GM18868 (cell line): ENCODE measurements around the gene ACER3.
"Not testable (repeated sequence)": the region's sequence is repeated elsewhere in the genome, so short reads cannot be mapped to it uniquely, and the experiment has no call there.

Experiments used
- ATAC-seq: cut with Tn5 transposase; IDR thresholded peaks from one replicate; pipeline ENCODE4 v1.9.1; 2021; ENCODE audit warnings: mild to moderate bottlenecking, moderate library complexity; ENCODE audit not compliant: unreplicated experiment

The ACER3 gene

GRCh38 chr11:76872959-76873827, 12.5 kb downstream of the ACER3 start:
- ATAC-seq, result no peak

- ATAC-seq, result no peak
These were observed 17.3 kb downstream of the ACER3 start for GRCh38 chr11:76878014-76878413.

GRCh38 chr11:76880314-76880713, 19.6 kb downstream of the ACER3 start:
- ATAC-seq, result no peak

DNA sequence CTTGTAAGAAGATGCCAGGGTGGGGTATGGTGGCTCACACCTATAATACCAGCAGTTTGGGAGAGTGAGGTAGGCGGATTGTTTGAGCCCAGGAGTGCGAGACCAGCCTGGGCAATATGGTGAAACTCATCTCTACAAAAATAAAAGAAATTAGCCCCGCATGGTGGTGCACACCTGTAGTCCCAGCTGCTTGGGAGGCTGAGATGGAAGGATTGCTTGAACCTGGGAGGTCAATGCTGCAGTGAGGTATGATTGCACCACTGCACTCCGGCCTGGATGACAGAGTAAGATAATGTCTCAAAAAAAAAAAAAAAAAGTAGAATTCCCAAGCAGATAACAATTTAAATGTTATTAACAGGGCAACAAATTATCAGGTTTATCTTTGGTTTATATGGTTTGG, 20.2 kb downstream of the ACER3 start:
- ATAC-seq, result no peak

GRCh38 chr11:76885390-76886097, 24.8 kb downstream of the ACER3 start:
- ATAC-seq, result no peak

- ATAC-seq, result no peak
These were observed 28.3 kb downstream of the ACER3 start for GRCh38 chr11:76888989-76889388.

DNA sequence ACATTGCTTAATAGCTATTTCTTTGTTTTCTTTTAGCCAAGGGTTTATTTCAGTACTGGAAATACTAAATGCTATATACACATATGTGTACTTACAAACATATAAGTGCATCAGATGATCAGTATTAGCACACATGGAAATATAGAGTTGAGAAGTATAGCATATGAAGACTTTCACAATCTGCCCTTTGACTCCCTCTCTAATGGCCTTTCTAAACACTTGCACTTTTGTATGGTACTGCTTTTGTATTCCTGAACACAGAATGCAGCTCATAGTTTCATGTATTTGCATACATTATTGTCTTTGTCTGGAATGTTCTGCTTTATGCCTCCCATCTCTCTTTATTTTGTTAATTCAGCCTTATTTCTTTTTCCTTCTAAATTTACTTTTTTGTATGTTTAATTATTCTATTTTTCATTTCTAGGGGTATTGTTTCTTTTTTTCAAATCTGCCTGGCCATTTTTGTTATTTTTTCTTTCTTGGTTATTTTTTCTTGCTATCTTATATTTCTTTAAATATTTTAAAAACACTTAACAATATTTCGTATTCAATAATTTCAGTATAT, 28.8 kb downstream of the ACER3 start:
- no peak for ATAC-seq

GRCh38 chr11:76890329-76890728, 29.6 kb downstream of the ACER3 start:
- ATAC-seq, result no peak

- ATAC-seq, result no peak
These were observed 30.6 kb downstream of the ACER3 start for GRCh38 chr11:76891285-76891684.

- ATAC-seq, result no peak
These were observed 31.1 kb downstream of the ACER3 start for GRCh38 chr11:76891793-76892192.

DNA sequence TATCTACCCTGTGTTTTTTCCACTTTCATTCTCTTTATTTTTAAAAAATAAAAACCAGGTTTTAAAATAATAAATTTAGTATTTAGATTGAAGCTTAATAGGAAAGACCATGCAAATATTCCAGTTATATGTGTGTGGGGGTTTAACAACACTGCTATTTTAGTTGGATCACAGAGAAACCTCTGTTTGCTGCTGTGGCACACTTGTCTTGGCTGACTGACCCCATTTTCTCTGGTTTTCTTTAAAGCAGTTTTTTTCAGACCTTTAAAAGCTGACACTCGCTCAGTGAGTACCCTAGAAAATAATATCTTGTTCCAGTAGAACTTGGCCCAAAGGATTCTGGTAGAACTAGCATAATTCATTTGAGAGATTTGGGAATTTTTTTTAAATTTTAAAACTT, 31.6 kb downstream of the ACER3 start:
- ATAC-seq, result no peak

- no peak for ATAC-seq
These were observed 36.5 kb downstream of the ACER3 start for GRCh38 chr11:76897233-76897632.

DNA sequence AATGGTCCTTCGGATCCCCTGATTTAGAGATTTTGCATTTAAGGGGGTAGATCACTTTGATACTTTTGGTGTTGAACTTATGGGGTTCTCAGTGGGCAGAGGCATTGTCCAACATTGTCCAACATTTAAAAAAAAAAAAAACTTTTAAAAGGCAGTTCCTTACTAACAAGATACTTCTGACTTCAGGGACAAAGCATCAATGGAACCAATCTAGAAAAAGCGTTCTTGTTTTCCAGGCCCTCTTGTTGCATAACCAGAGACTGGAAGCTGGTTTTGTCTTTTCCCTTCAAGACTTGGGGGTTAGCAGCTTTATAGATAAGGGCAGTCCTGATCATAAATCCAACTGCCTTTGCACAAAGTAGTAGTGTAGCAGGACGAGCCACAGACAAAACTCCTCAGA, 40.4 kb downstream of the ACER3 start:
- ATAC-seq, result no peak

DNA sequence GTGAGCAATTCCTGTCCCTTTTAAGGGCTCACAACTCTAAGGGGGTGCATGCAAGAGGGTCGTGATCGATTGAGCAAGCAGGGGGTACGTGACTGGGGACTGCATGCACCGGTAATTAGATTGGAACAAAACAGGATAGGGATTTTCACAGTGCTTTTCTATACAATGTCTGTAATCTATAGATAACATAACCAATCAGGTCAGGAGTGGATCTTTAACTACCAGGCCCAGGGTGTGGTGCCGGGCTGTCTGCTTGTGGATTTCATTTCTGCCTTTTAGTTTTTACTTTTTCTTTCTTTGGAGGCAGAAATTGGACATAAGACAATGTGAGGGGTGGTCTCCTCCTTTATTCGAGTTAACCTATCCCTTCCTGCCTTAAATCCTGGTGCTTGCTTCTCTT, 40.9 kb downstream of the ACER3 start:
- not testable (repeated sequence) for ATAC-seq

DNA sequence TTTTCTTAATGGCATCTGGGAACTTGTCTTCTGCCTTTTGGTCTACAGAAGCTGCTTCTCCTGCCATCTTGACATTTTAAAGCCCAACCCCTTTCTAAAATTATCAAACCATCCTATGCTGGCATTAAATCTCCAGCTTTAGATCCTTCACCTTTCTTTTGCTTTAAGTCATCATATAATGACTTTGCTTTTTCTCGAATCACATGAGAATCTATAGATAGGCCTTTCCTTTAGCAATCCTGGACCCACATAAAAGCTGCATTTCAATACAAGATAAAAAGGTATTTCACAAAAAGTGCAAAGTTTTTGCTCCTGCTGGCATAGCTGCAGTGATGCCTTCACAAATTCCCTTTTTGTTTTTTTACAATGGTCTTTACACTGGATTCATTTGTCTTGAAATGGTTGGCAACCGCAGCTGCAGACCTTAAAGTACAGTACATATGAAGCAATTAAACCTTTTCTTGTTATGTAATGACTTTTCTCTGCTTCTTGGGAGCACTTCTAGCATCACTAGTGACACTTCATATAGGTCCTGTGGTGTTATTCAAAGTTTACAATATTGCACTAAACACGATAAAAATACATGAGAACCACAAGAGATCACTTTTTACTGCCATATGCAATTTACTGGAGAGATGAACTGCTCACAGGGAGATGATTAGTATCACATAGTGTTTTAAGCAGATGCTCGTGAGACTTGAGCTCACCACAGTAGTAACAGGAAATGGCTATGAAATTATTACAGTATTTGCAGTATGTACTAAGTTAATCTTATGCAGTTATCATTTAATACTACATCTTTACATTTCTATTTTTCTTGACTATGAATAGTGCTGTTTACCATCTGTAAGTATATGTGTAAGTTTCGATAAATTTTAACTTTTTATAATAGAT, 41.6 kb downstream of the ACER3 start:
- no peak for ATAC-seq

GRCh38 chr11:76903325-76903724, 42.6 kb downstream of the ACER3 start:
- ATAC-seq, result no peak

GRCh38 chr11:76910620-76911414, 50.1 kb downstream of the ACER3 start:
- no peak for ATAC-seq

DNA sequence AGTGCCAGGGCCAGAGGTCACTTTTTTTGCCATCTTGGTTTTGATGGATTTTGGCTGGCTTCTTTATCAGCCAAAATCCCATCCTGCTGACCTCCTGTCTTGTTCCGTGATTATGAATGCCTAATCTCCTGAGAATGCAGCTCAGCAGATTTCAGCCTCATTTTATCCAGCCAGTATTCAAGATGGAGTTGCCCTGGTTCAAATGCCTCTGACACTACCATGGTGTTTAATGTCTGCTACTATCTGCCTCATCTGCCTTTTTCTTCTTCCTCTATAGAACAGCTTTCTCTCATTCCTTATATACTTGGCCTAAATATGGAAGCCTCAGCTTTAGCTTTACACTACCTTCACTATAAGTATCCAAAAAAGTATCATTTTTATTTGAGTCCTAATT, 50.7 kb downstream of the ACER3 start:
- ATAC-seq, result no peak

GRCh38 chr11:76916712-76917111, 56.0 kb downstream of the ACER3 start:
- no peak for ATAC-seq

DNA sequence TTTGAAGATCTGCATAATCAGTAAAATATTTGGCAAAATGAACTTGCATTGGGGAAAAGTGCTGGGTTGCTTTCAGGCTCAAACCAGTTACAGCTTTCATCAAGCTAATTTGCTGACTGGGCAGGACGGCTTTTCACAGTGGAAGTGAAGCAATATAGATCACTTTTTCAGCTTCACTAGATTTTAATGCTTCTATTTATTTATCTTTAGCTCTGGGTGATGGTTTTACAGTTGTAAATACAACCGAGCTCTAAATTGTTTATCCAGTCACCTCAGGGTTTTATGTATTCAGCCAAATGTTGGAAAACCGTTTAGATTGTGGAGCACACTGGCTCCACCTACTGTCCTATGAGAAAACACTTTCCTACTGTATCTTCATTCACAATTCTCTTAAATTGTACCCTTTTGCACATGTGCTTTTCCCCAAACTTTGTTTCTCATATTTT, 58.2 kb downstream of the ACER3 start:
- ATAC-seq, result no peak
